Measurements from ENCODE around the gene STARD5. TPM values are rescaled to one million over a fixed set of nuclear protein-coding genes. Genes with fewer than 3 reads are reported as not detected.
"Not testable (repeated sequence)": the region's sequence is repeated elsewhere in the genome, so short reads cannot be mapped to it uniquely, and the experiment has no call there.

STARD5 gene
- total and polyA plus RNA-seq, 10 donors: 6.4 to 18.9 (median 10.9) TPM

DNA sequence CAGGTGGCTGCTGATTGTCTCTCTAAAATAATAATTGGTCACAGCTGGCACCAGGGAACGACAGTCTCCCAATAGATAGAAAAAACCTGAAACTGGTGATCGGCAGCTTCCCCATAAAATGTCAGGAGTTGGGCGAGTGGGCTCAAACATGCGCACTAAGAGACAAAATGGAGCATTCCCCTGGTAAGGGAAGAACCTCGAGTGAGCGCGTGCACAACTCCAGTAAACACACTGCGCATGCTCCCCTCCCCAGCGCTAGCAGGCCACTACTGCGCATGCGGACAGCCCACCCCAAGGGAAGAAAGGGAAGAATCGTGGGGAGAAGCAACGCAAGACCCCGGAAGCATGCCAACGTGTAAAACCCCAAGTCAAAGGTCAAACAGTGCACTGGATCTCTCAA is 7.7 kb upstream of the STARD5 start:
- Histone ChIP-seq H3K4me1 (peaks cover 0 to 29% (median 0%) of the 10 kb centered on the region in 6 donors), H3K4me3 (no peak overlapping the region), H3K27me3 (replicated peaks in 1 of 7) (no peaks in the 10 kb centered on the region), H3K27ac (no peak overlapping the region), H3K9me3 (no peaks in the 10 kb centered on the region), H3K36me3 (peaks cover 0 to 10% (median 0%) of the 10 kb centered on the region in 6 donors)
- 90 to 93% (median 92%) methylated on average over 15 of the region's 15 CpGs for WGBS, 5 donors
- no peak for DNase-seq
- TF ChIP-seq POLR2AphosphoS5 (IDR thresholded peaks at IDR 0.05) (no peak), POLR2A (IDR thresholded peaks at IDR 0.05) (no peak)
- intact Hi-C loops (cut with DNase I; ENCODE audit: low total_unique reads): no loop called here

DNA sequence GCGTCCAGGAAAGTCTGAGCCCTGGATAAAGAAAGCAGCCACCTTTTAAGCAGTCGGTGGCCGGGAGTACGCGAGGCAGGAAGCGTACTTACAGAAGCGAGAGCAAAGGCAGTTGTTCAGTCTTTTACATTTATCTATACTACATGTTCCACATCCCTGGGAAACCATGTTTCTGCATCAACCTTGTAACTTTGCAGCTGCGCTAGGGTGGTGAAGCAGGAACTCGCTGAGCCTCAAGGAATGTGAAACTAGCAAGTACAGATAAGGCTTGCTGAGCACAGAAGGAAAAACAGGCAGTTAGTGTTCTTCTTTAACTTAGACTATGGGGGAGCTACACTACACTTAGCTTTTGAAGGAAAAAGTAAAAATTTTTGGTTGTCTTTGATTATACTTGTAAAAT is 7.2 kb upstream of the STARD5 start:
- H3K27me3 ChIP-seq (replicated peaks in 1 of 7); H3K27ac ChIP-seq; DNase-seq; H3K9me3 ChIP-seq; H3K4me3 ChIP-seq; intact Hi-C loops (cut with DNase I; ENCODE audit: low total_unique reads): not testable (repeated sequence)
- Histone ChIP-seq H3K4me1 (peaks cover 0 to 31% (median 0%) of the 10 kb centered on the region in 6 donors), H3K36me3 (peaks cover 0 to 10% (median 0%) of the 10 kb centered on the region in 6 donors)
- WGBS, 5 donors: 51 to 75% (median 58%) methylated on average over 9 of the region's 9 CpGs

DNA sequence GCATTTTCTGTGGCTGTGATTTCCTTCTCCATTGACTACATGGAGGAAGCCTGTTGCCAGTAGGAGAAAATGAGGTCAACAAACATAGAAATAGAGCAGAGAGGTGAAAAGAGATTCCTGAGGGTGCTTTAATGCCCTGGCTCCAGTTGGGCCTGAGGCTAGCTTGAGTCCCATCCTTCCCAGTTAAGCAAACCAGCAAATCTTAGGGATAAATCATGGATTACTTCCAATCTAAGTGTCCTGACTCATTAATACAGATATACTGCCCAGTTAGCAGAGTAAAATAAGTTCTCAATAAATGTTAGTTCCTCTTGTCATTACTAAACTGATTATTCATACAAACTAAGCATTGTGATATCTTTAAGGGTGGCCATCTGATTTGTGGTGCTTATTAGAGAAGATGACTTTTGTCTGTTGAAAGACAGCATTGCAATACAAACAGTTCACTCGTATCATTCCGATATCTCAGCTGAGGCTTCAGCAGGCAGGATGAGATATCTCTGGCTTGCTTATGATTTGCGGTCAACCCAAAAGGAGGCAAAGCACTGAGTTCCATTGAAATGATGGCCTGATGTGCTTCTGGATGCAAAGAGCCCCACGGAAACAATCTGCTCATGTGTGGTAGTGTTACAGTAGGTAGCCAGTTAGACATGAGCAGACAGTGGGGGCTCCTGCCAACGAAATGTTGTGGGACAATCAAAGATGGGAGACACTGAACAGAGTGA is 6.6 kb upstream of the STARD5 start:
- Histone ChIP-seq H3K27me3 (replicated peaks in 1 of 7) (no peaks in the 10 kb centered on the region), H3K4me1 (peaks cover 0 to 34% (median 0%) of the 10 kb centered on the region in 6 donors), H3K4me3 (no peak overlapping the region), H3K9me3 (no peaks in the 10 kb centered on the region), H3K27ac (no peak overlapping the region), H3K36me3 (peaks cover 0 to 10% (median 0%) of the 10 kb centered on the region in 6 donors)
- intact Hi-C loops (cut with DNase I; ENCODE audit: low total_unique reads): no loop called here
- TF ChIP-seq, protein P1, sequence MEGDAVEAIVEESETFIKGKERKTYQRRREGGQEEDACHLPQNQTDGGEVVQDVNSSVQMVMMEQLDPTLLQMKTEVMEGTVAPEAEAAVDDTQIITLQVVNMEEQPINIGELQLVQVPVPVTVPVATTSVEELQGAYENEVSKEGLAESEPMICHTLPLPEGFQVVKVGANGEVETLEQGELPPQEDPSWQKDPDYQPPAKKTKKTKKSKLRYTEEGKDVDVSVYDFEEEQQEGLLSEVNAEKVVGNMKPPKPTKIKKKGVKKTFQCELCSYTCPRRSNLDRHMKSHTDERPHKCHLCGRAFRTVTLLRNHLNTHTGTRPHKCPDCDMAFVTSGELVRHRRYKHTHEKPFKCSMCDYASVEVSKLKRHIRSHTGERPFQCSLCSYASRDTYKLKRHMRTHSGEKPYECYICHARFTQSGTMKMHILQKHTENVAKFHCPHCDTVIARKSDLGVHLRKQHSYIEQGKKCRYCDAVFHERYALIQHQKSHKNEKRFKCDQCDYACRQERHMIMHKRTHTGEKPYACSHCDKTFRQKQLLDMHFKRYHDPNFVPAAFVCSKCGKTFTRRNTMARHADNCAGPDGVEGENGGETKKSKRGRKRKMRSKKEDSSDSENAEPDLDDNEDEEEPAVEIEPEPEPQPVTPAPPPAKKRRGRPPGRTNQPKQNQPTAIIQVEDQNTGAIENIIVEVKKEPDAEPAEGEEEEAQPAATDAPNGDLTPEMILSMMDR (IDR thresholded peaks at IDR 0.05 in 8 of 11, conservative IDR thresholded peaks at IDR 0.05 in 3 of 11): no peak
- TF ChIP-seq POLR2A (IDR thresholded peaks at IDR 0.05) (no peak), POLR2AphosphoS5 (IDR thresholded peaks at IDR 0.05) (no peak)
- WGBS, 5 donors: 78 to 90% (median 88%) methylated on average over 5 of the region's 5 CpGs
- DNase-seq: no peak

DNA sequence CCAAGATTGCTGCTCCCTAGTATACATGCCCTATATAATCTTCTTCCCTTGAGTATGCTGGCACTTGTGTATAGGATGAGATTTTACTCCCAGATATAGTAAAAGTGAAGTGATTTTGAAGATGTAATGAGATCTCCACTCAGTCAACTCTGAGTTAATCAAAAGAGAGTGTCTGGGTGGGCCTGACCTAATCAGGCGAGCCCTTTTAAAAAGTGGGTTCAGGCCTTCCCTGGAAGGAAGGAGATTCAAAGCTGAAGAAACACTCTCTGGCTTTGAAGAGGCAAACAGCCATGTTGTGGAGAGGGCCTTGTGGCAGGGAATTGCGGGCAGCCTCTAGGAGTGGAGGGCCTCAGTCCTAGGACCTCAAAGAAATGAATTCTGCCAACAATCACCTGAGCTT is 5.5 kb upstream of the STARD5 start:
- Histone ChIP-seq H3K27ac (no peak overlapping the region), H3K36me3 (peaks cover 0 to 10% (median 0%) of the 10 kb centered on the region in 6 donors), H3K4me1 (peaks cover 0 to 45% (median 8%) of the 10 kb centered on the region in 6 donors), H3K9me3 (no peaks in the 10 kb centered on the region), H3K27me3 (replicated peaks in 1 of 7) (no peaks in the 10 kb centered on the region), H3K4me3 (no peak overlapping the region)
- no peak for DNase-seq
- TF ChIP-seq POLR2A (IDR thresholded peaks at IDR 0.05) (no peak), POLR2AphosphoS5 (IDR thresholded peaks at IDR 0.05) (no peak)
- TF ChIP-seq, protein P1 (IDR thresholded peaks at IDR 0.05 in 8 of 11, conservative IDR thresholded peaks at IDR 0.05 in 3 of 11): no peak
- WGBS, 5 donors: 97 to 100% (median 100%) methylated on average over 2 of the region's 2 CpGs
- intact Hi-C loops (cut with DNase I; ENCODE audit: low total_unique reads): no loop called here

DNA sequence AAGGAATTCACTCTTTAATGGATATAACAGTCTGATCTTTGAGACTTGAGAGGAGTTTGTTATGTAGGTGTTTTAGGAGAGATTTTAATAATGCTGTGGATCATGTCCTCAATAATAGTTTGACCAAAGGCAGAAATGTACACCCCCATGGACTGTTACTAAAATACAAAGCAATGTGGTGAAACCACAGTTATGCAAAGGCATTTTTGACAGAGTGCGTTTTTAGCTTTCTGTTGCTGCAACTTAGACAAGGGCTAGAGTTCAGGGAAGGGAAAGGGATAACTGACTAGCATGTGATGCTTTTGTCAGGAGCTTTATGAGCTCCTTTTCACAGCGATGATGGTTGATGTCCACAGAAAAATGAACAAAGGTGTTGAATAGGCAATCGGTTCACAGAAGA is 3.6 kb upstream of the STARD5 start:
- no peaks in the 10 kb centered on the region for H3K9me3 ChIP-seq
- peaks cover 0 to 3% (median 0%) of the 10 kb centered on the region in 6 donors for H3K36me3 ChIP-seq
- H3K27me3 ChIP-seq (replicated peaks in 1 of 7): no peaks in the 10 kb centered on the region
- no peak overlapping the region for H3K4me3 ChIP-seq
- peak overlapping the region in 1 of 8 donors; percentile 5 for H3K27ac ChIP-seq
- intact Hi-C loops (cut with DNase I; ENCODE audit: low total_unique reads): no loop called here
- WGBS, 5 donors: 53 to 78% (median 65%) methylated on average over 3 of the region's 3 CpGs
- H3K4me1 ChIP-seq: peaks cover 4 to 57% (median 20%) of the 10 kb centered on the region in 6 donors
- TF ChIP-seq POLR2AphosphoS5 (IDR thresholded peaks at IDR 0.05) (no peak), POLR2A (IDR thresholded peaks at IDR 0.05) (no peak)
- TF ChIP-seq, protein P1 (IDR thresholded peaks at IDR 0.05 in 8 of 11, conservative IDR thresholded peaks at IDR 0.05 in 3 of 11): no peak
- DNase-seq: no peak
